Heart right ventricle (tissue), 16 donors: ENCODE data around the gene POLG2. TPM values are rescaled to one million over a fixed set of nuclear protein-coding genes. Genes with fewer than 3 reads are reported as not detected.

Experiments
- ATAC-seq, 8 donors: fragments of 200-7000 bp; cut with Tn5 transposase; one replicate each; pipeline ENCODE4 v1.9.1; 2020; ENCODE audit warnings: mild to moderate bottlenecking in 8 of 8, moderate library complexity in 8 of 8, moderate number of reproducible peaks in 1 of 8
- DNase-seq, 2 donors: peaks; one replicate each; pipeline ENCODE4 v3.0.0-alpha.2; 2020
- H3K27ac ChIP-seq, 10 donors: fragments of 200-600 bp; sonication (generic) in 2 of 10; one replicate each; pipeline versions ENCODE4 v1.5.0 to v1.8.0; 2020 to 2022; ENCODE audit warnings: mild to moderate bottlenecking in 3 of 10
- H3K27me3 ChIP-seq, 7 donors: fragments of 200-600 bp; one replicate each; pipeline ENCODE4 v1.8.0; 2021 to 2022; ENCODE audit warnings: mild to moderate bottlenecking in 2 of 7
- H3K36me3 ChIP-seq, 9 donors: fragments of 200-600 bp; sonication (generic) in 1 of 9; one replicate each; pipeline versions ENCODE4 v1.5.0 to v1.8.0; 2020 to 2022; ENCODE audit warnings: mild to moderate bottlenecking in 2 of 9
- H3K4me1 ChIP-seq, 9 donors: fragments of 200-600 bp; sonication (generic) in 1 of 9; one replicate each; pipeline versions ENCODE4 v1.5.0 to v1.8.0; 2020 to 2022; ENCODE audit warnings: mild to moderate bottlenecking in 4 of 9
- H3K4me3 ChIP-seq, 10 donors: fragments of 200-600 bp; sonication (generic) in 2 of 10; one replicate each; pipeline versions ENCODE4 v1.5.0 to v1.8.0; 2020 to 2022; ENCODE audit warnings: mild to moderate bottlenecking in 7 of 10, moderate library complexity in 2 of 10
- H3K9me3 ChIP-seq, 11 donors: fragments of 200-600 bp in 10 of 11; sonication (generic) in 2 of 11; one replicate each; pipeline versions ENCODE4 v1.5.0 to v1.8.0; 2013 to 2022; ENCODE audit warnings: mild to moderate bottlenecking in 2 of 11, control low read depth in 1 of 11, moderate library complexity in 1 of 11
- WGBS, 2 donors: extraction: QIAGEN DNeasy Blood & Tissue Kit; methylation state at CpG; one replicate each; pipeline ENCODE4 v1.1.7; 2013; ENCODE audit warnings: inconsistent platforms in 1 of 2; 5-methylcytosine and 5-hydroxymethylcytosine counted together
- intact Hi-C, 10 donors: fragments of 100-400 bp; cut with DNase I; formaldehyde crosslinking; loops; one replicate each; pipeline versions ENCODE4 v1.11.1 to v1.14.2; 2022
- polyA plus RNA-seq, 2 donors: library from polyadenylated mRNA; stranded (reverse); fragments of 200-250 nt; gene quantifications; one replicate each; pipeline ENCODE4 v1.2.3, GENCODE V29; 2013
- total RNA-seq, 10 donors: library from RNA; stranded (reverse); fragmentation: NEBNext Ultra II Directional in 3 of 10; extraction: Animal tissue kit (Norgen Biotek cat#: 25700) in 3 of 10; gene quantifications; one replicate each; pipeline versions ENCODE4 v1.2.1 to v1.2.4, GENCODE V29; 2021 to 2023
- TF ChIP-seq, protein P1 (sequence below), 9 donors: fragments of 200-600 bp; sonication (generic) in 2 of 9; IDR thresholded peaks; one replicate each; pipeline versions ENCODE4 v1.5.0 to v1.8.0; 2021 to 2022; ENCODE audit warnings: antibody characterized with exemption in 9 of 9, mild to moderate bottlenecking in 5 of 9, moderate library complexity in 1 of 9
- donor health status: Arrhythmogenic right ventricular cardiomyopathy.
- donor health status: ischemic (EF 13 %, LVEDD 7.1; RV severe dilation, severe dysfunction).
- donor health status: healthy with polysubstance abuse.
- donor health status: DM: no; HTN: yes; CAD: no.
- donor health status: DM: no; HTN: no; CAD: no.
- donor health status: ischemic (EF 25% LVEDD 6.9; RV normal size, moderate dysfunction).
- donor health status: ischemic (EF 25% LVEDD 5.7; RV mildly dilated, moderate dysfunction).
- donor health status: healthy.
- donor health status: DM: yes; HTN: yes; CAD: no.
- donor health status: Ischemic cardiomyopathy.
- donor health status: ischemic (EF 35%, LVEDD 5.7; RV mildly dilated, moderate dysfunction).
- donor health status: nonischemic (EF 11% LVEDD 7.7; RV severe dilation, severe dysfunction).
- donor health status: DM: yes; HTN: yes; CAD: no.
- donor health status: PGD.
- donor health status: ischemic (EF 29% LVEDD 5.4; RV normal size, mild dysfunction).
- donor health status: nonischemic (EF 23%, LVEDD 6.1; RV moderate dilation, normal function).

POLG2 gene
- total and polyA plus RNA-seq, 12 donors, result 4.8 to 11.1 (median 6.5) TPM

DNA sequence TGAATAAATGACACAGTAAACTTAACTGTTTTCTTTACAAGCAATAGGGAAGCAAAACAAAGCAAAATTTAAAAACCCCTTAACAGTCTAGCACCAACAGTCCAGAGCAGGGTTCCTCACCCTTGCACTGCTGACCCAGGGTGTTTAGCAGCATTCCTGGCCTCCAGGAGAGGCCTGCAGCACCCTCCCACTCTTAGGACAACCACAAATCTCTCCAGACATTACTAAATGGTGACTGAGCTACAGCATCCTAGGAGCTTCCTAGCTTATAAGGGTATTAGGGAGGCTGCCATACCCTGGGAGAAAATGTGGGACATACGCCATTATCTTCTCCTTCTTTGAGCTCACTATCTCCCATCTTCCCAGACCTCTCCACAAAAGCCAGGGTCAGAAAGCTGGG is 15.9 kb downstream of the POLG2 start:
- H3K36me3 ChIP-seq, result peaks cover 0 to 96% (median 19%) of the 10 kb centered on the region in 9 donors
- 93 to 100% methylated on average over 1 of the region's 1 CpG for WGBS, 2 donors

DNA sequence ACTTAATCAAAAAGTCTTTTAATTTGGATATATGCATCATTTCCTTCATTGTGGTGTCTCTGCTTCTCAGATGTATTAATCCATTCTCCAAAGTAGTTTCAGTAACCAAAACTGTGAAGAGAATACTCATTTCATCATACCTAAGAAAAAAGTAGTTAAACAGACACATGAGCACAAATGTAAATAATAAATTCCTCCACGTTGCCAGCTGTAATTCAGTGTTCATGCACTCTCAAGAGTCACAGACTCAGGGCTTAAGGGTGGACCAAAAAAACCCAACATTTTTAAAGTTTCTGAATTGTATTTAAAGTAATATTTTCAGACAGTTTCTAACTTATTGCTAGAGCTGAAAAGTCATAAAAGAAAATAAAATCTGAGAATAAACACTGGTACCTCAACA is 19.0 kb downstream of the POLG2 start:
- Histone ChIP-seq H3K9me3 (no peaks in the 10 kb centered on the region), H3K27ac (no peak overlapping the region), H3K27me3 (no peaks in the 10 kb centered on the region), H3K4me1 (no peaks in the 10 kb centered on the region), H3K4me3 (no peak overlapping the region), H3K36me3 (peaks cover 0 to 74% (median 14%) of the 10 kb centered on the region in 9 donors)
- 43 to 49% methylated on average over 1 of the region's 1 CpG for WGBS, 2 donors
- intact Hi-C loops, result no loop called here
- DNase-seq, result no peak
- TF ChIP-seq, protein P1, sequence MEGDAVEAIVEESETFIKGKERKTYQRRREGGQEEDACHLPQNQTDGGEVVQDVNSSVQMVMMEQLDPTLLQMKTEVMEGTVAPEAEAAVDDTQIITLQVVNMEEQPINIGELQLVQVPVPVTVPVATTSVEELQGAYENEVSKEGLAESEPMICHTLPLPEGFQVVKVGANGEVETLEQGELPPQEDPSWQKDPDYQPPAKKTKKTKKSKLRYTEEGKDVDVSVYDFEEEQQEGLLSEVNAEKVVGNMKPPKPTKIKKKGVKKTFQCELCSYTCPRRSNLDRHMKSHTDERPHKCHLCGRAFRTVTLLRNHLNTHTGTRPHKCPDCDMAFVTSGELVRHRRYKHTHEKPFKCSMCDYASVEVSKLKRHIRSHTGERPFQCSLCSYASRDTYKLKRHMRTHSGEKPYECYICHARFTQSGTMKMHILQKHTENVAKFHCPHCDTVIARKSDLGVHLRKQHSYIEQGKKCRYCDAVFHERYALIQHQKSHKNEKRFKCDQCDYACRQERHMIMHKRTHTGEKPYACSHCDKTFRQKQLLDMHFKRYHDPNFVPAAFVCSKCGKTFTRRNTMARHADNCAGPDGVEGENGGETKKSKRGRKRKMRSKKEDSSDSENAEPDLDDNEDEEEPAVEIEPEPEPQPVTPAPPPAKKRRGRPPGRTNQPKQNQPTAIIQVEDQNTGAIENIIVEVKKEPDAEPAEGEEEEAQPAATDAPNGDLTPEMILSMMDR (IDR thresholded peaks at IDR 0.05), result no peak
- no peak for ATAC-seq

More for the DNA sequence above, 15.9 kb downstream of the POLG2 start:
- TF ChIP-seq, protein P1 (IDR thresholded peaks at IDR 0.05), result no peak
- ATAC-seq, result no peak
- no peak for DNase-seq
- Histone ChIP-seq H3K27me3 (no peaks in the 10 kb centered on the region), H3K4me3 (no peak overlapping the region), H3K4me1 (peaks cover 0 to 4% (median 0%) of the 10 kb centered on the region in 9 donors), H3K27ac (no peak overlapping the region), H3K9me3 (no peaks in the 10 kb centered on the region)
- intact Hi-C loops, result no loop called here

DNA sequence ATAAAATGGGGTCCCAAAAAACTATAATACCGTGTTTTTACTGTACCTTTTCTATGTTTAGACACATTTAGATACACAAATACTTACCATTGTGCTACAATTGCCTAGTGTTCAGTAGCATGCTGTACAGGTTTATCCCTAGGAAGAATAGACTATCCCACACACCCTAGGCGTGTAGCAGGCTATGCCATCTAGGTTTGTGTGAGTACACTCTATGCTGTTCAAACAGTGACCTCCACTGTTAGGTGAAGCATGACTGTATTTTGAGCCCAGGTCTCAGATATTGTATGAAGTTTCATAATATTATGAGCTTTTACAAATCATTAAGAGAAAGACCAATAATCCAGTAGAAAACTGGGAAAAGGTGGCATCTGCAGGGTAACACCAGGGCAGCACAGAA is 24.3 kb downstream of the POLG2 start:
- H3K36me3 ChIP-seq, result peaks cover 0 to 63% (median 0%) of the 10 kb centered on the region in 9 donors

DNA sequence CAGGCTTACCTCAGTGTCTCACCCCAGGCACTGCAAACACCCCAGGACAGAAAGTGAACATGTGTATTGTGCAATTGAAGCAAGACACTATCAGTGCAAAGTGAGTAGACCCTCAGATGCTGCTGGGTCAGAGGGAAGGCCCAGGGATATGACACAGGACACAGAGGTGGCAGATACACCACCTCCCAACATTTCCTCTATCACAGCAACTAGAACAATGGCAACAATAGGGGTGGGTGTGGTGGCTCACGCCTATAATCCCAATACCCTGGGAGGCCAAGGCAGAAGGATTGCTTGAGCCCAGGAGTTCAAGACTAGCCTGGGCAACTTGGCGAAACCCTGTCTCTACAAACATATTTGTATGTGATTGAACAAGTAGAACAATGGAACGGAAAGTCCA is 25.4 kb downstream of the POLG2 start:
- ATAC-seq (no peak), DNase-seq (no peak)
- TF ChIP-seq, protein P1 (IDR thresholded peaks at IDR 0.05), result no peak
- no peak overlapping the region for H3K27ac ChIP-seq
- 87 to 95% methylated on average over 3 of the region's 3 CpGs for WGBS, 2 donors
- H3K27me3 ChIP-seq, result no peaks in the 10 kb centered on the region
- no peak overlapping the region for H3K4me3 ChIP-seq
- no peaks in the 10 kb centered on the region for H3K4me1 ChIP-seq
- H3K9me3 ChIP-seq, result no peaks in the 10 kb centered on the region
- H3K36me3 ChIP-seq, result peaks cover 0 to 66% (median 0%) of the 10 kb centered on the region in 9 donors
- intact Hi-C loops, result no loop called here

More for the DNA sequence above, 24.3 kb downstream of the POLG2 start:
- no peak overlapping the region for H3K4me3 ChIP-seq
- intact Hi-C loops, result no loop called here
- no peak overlapping the region for H3K27ac ChIP-seq
- DNase-seq (no peak), ATAC-seq (no peak)
- TF ChIP-seq, protein P1 (IDR thresholded peaks at IDR 0.05), result no peak
- no peaks in the 10 kb centered on the region for H3K9me3 ChIP-seq
- no peaks in the 10 kb centered on the region for H3K27me3 ChIP-seq
- WGBS, 2 donors, result 95 to 96% methylated on average over 2 of the region's 2 CpGs
- no peaks in the 10 kb centered on the region for H3K4me1 ChIP-seq
